Caco-2 (cell line): ENCODE results near the gene EHMT1. TPM values are rescaled to one million over a fixed set of nuclear protein-coding genes. Genes with fewer than 3 reads are reported as not detected.

Experiments
- BruUV-seq: library from RNA; stranded (reverse); fragments of 400-500 nt; replicated peaks from 2 replicates; lab custom pipeline; 2021; lab: Mats Ljungman, UMichigan
- CTCF ChIA-PET: fragments of 300-600 bp; sonication (Branson Sonifier 250); formaldehyde crosslinking; loops from one replicate; lab custom pipeline; 2022; ENCODE audit warnings: antibody characterized with exemption; lab: Charles Lee
- POLR2A ChIA-PET: fragments of 300-600 bp; sonication (Branson Sonifier 250); formaldehyde crosslinking; loops from one replicate; lab custom pipeline; 2022; ENCODE audit warnings: antibody characterized with exemption; lab: Charles Lee
- DNase-seq, 2 experiments: peaks; one replicate each; pipeline versions ENCODE4 v3.0.0 to v3.0.0-alpha.2; 2020 to 2022
- H3K27me3 ChIP-seq: replicated peaks from 2 replicates; pipeline ENCODE4 v1.6.0; 2011; ENCODE audit warnings: low read length; ENCODE audit not compliant: control insufficient read depth, insufficient read depth
- H3K36me3 ChIP-seq: 2 replicates; pipeline ENCODE4 v1.5.1; 2011; ENCODE audit warnings: low read length; ENCODE audit not compliant: control insufficient read depth, insufficient read depth
- H3K4me1 ChIP-seq: fragments of 250-450 bp; sonication (Bioruptor Pico); 2 replicates; pipeline ENCODE4 v1.5.1; 2020; ENCODE audit warnings: mild to moderate bottlenecking
- H3K4me3 ChIP-seq: 2 replicates; pipeline ENCODE4 v1.5.1; 2011; ENCODE audit warnings: low read depth, mild to moderate bottlenecking, control low read depth, low read length
- H3K9me3 ChIP-seq: fragments of 250-450 bp; sonication (Bioruptor Pico); 2 replicates; pipeline ENCODE4 v1.5.1; 2020; ENCODE audit warnings: mild to moderate bottlenecking, moderate library complexity
- H3K27ac Mint-ChIP-seq: one replicate; pipeline ENCODE4 v1.8.0; 2022; ENCODE audit warnings: mixed read lengths; ENCODE audit not compliant: unreplicated experiment
- H3K27me3 Mint-ChIP-seq: one replicate; pipeline ENCODE4 v1.8.0; 2022; ENCODE audit warnings: mixed read lengths; ENCODE audit not compliant: insufficient read depth, unreplicated experiment
- H3K36me3 Mint-ChIP-seq: one replicate; pipeline ENCODE4 v1.8.0; 2022; ENCODE audit warnings: mild to moderate bottlenecking, mixed read lengths; ENCODE audit not compliant: insufficient read depth, unreplicated experiment
- H3K4me1 Mint-ChIP-seq: one replicate; pipeline ENCODE4 v1.8.0; 2022; ENCODE audit warnings: low read depth, mixed read lengths; ENCODE audit not compliant: unreplicated experiment
- H3K4me3 Mint-ChIP-seq: one replicate; pipeline ENCODE4 v1.8.0; 2022; ENCODE audit warnings: mild to moderate bottlenecking, moderate library complexity, mixed read lengths; ENCODE audit not compliant: unreplicated experiment
- H3K9me3 Mint-ChIP-seq: one replicate; pipeline ENCODE4 v1.8.0; 2022; ENCODE audit warnings: mixed read lengths; ENCODE audit not compliant: unreplicated experiment
- CTCF ChIP-seq, 2 experiments: fragments of 200-600 bp in 1 of 2; IDR thresholded peaks; 1 replicate in 1 of 2; 2 replicates in 1 of 2; pipeline versions ENCODE4 v1.5.1 to v1.8.0; 2011 to 2022; ENCODE audit warnings: antibody characterized with exemption in 1 of 2, control low read depth in 1 of 2, inconsistent platforms in 1 of 2, low read depth in 1 of 2, low read length in 1 of 2, mild to moderate bottlenecking in 1 of 2, moderate library complexity in 1 of 2; ENCODE audit not compliant: insufficient read depth in 1 of 2, severe bottlenecking in 1 of 2, unreplicated experiment in 1 of 2
- intact Hi-C: fragments of 100-400 bp; cut with micrococcal nuclease; formaldehyde crosslinking; loops from one replicate; pipeline ENCODE4 v1.10.0; 2022; ENCODE audit not compliant: unreplicated experiment
- total RNA-seq: library from RNA; stranded (reverse); gene quantifications from 2 replicates; pipeline ENCODE4 v1.2.3, GENCODE V29; 2022

The EHMT1 gene
- total RNA-seq, 1 experiment from 2014 or later: 92.9 TPM

GRCh38 chr9:137588311-137588710 is 30.5 kb upstream of the EHMT1 start:
- BruUV-seq: no TSS peak
- H3K4me1 Mint-ChIP-seq: no peaks in the 10 kb centered on the region
- Histone ChIP-seq H3K4me1 (peaks cover 8% of the 10 kb centered on the region), H3K9me3 (no peaks in the 10 kb centered on the region), H3K36me3 (peaks cover 3% of the 10 kb centered on the region), H3K4me3 (no peak overlapping the region), H3K27me3 (no peaks in the 10 kb centered on the region)
- ChIA-PET POLR2A (no interaction called here), CTCF (interaction anchor here (0.6 kb wide), 1 partner anchor 309 kb away, joined by 3 read pairs; no protein-coding TSS in a partner anchor)
- H3K4me3 Mint-ChIP-seq: peak overlapping the region; percentile 10
- no peak for TF ChIP-seq CTCF (IDR thresholded peaks at IDR 0.05; ENCODE audit: insufficient read depth in 1 of 2, low read depth in 1 of 2, low read length in 1 of 2, severe bottlenecking in 1 of 2, unreplicated experiment in 1 of 2)
- H3K27ac Mint-ChIP-seq: peak overlapping the region; percentile 73
- no peak for DNase-seq
- intact Hi-C loops: no loop called here
- H3K9me3 Mint-ChIP-seq: no peaks in the 10 kb centered on the region
- H3K36me3 Mint-ChIP-seq: peaks cover 27% of the 10 kb centered on the region
- H3K27me3 Mint-ChIP-seq: no peaks in the 10 kb centered on the region

GRCh38 chr9:137588891-137589290 is 29.9 kb upstream of the EHMT1 start:
- Mint-ChIP-seq H3K36me3 (peaks cover 31% of the 10 kb centered on the region), H3K27me3 (no peaks in the 10 kb centered on the region), H3K9me3 (no peaks in the 10 kb centered on the region), H3K4me1 (no peaks in the 10 kb centered on the region), H3K4me3 (peak overlapping the region; percentile 77), H3K27ac (no peak overlapping the region)
- ChIA-PET CTCF (no interaction called here), POLR2A (no interaction called here)
- Histone ChIP-seq H3K27me3 (no peaks in the 10 kb centered on the region), H3K36me3 (peaks cover 3% of the 10 kb centered on the region), H3K9me3 (no peaks in the 10 kb centered on the region), H3K4me1 (peaks cover 8% of the 10 kb centered on the region), H3K4me3 (peak overlapping the region; percentile 92)
- TSS peak; percentile 48 for BruUV-seq
- intact Hi-C loops: no loop called here
- TF ChIP-seq CTCF (IDR thresholded peaks at IDR 0.05; ENCODE audit: insufficient read depth in 1 of 2, low read depth in 1 of 2, low read length in 1 of 2, severe bottlenecking in 1 of 2, unreplicated experiment in 1 of 2): no peak
- DNase-seq: no peak

GRCh38 chr9:137589441-137590122 is 29.2 kb upstream of the EHMT1 start:
- Histone ChIP-seq H3K27me3 (no peaks in the 10 kb centered on the region), H3K4me3 (peak overlapping the region; percentile 92), H3K4me1 (peaks cover 8% of the 10 kb centered on the region), H3K9me3 (no peaks in the 10 kb centered on the region), H3K36me3 (peaks cover 2% of the 10 kb centered on the region)
- no peak for TF ChIP-seq CTCF (IDR thresholded peaks at IDR 0.05; ENCODE audit: insufficient read depth in 1 of 2, low read depth in 1 of 2, low read length in 1 of 2, severe bottlenecking in 1 of 2, unreplicated experiment in 1 of 2)
- Mint-ChIP-seq H3K4me3 (peak overlapping the region; percentile 77), H3K9me3 (no peaks in the 10 kb centered on the region), H3K27me3 (no peaks in the 10 kb centered on the region), H3K4me1 (no peaks in the 10 kb centered on the region), H3K36me3 (peaks cover 31% of the 10 kb centered on the region), H3K27ac (peak overlapping the region; percentile 57)
- POLR2A ChIA-PET: interaction anchor here (1.8 kb wide), 1 partner anchor 16 kb away, joined by 22 read pairs; the partner anchor contains the start of gene ARRDC1
- intact Hi-C loops: loop anchor here (2.0 to 10.0 kb wide), 3 partner anchors 15 to 145 kb away; partner anchors contain the start of genes ARRDC1 and ENTPD8
- CTCF ChIA-PET: interaction anchor here (0.8 kb wide), 1 partner anchor 81 kb away, joined by 3 read pairs; no protein-coding TSS in a partner anchor
- no peak for DNase-seq
- BruUV-seq: no TSS peak
